ENCODE measurements around the gene PDCD7. TPM values are rescaled to one million over a fixed set of nuclear protein-coding genes. Genes with fewer than 3 reads are reported as not detected.
"Not testable (repeated sequence)": the region's sequence is repeated elsewhere in the genome, so short reads cannot be mapped to it uniquely, and the experiment has no call there.

Gene PDCD7
- total RNA-seq, 1 donor from 2014 or later = 19.7 TPM

DNA sequence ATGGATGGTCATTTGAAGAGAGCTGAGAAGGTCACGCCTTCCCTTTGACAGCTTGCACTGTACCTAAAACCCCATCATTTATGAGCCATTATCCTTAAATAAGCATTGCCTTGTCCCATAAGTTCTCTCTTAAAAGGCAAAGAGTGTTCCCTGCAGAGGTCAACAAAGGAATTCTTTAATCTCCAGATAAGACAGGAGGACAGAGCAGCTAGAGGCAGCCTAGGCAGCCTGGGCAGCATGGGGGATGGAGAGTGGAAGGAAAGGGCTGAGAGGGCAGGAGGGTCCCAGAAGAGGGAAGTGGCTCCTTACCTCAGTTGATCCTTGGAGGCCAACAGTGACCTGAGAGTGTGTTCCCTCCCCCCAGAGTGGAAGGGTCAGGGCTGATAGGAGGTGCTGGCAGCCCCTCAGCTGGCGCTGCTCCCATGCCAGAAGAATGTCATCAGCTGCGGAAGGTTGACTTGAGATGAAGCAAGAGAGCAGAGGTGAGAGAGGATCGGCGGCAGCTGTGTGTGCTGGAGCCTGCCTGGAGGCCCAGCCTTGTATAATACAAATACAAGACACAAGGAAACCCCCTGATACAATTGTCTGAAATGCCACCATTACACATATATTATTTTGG lies 44.3 kb downstream of the PDCD7 start:
- no peak for DNase-seq

DNA sequence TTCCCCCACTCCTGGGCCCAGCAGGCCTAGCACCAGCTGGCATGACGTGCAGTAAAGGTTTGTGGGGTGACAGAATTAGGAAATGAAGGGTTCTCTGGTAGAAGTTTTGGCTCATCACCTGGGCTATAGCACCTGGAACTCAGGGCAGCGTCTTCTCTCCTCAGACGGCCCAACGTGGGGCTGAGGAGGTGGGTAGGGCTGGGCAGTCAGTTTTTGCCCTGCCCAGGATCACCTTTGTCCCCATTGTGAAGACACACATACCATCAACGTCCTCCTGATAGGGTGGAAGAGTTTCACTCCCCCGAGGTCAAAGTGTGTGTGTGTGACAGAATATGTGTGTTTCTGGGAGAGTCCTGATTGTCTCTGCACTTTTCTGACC lies 45.0 kb downstream of the PDCD7 start:
- DNase-seq = no peak

DNA sequence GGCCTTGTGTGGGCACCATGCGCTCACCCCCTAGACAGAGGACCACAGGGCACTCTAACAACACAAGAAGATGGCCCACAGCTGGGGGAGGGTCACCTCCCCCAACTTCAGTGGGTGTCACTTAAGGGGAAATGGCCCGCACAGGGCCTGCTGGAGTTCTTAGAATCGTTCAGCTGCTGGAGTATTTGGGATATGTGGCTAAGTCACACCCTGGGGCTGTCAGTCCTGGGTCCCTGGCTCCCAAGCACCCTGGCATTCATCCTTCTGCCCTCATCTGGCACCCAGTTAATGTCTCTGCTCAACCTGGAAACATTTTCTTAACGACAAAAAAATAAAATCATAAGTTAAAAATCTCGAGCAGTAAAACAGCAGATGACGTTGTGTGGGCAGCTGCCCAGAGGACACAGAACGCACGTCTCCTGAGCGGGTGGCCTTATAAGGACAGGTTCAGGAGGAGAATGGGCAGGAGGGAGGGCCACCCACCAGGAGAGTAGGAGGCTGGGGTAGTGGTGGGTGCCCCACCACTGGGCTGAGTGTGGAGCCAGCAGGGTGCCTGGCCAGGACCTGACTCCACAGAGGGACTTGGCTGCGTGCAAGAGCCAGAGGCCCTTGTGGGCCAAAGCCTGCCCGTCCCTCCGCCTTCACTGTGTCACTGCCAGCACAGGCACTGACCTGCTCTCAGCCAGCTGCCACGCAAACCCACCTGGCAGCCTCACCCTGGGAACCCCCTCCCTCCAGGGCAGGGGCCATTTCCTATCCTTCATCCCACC lies 45.5 kb downstream of the PDCD7 start:
- no peak for DNase-seq

DNA sequence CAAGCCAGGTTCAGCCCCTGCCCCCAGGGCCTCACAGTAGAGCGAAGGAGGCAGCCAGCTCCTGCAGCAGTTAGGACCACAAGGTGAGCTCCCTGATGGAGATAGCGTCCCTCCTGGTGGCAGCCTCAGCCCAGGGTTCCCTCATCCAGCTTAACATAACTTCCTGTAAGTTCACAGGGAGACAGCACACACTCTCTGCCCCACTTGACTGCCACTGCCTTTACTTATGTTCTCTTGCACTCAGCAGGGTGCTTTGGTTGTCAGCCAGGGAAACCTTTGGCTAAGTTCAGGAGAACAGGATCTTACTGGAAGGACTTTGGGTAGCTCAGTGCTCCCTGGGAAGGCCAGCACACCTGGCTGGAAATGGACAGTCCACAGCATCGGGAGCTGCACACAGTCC lies 46.2 kb downstream of the PDCD7 start:
- DNase-seq = no peak

DNA sequence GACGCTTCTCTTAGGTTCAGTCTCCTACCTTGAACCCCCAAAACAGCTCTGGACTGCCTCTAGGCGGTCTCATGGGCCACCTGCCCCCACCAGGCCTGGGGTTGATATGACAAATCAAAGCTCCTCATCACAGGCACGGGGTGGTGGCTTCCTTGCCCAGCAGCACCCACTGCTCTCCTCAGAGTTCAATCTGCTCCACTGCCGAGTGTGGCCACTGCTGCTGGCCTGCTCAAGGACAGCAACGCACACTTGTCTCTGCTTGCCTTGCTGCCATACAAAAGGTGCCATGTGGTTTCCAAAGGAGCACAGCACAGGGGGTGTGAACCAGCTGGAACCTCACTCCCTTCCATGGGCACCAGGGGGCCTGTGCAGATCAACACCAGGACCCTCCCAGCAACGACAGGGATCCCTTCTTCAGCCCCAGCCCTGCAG lies 46.9 kb downstream of the PDCD7 start:
- DNase-seq = no peak

DNA sequence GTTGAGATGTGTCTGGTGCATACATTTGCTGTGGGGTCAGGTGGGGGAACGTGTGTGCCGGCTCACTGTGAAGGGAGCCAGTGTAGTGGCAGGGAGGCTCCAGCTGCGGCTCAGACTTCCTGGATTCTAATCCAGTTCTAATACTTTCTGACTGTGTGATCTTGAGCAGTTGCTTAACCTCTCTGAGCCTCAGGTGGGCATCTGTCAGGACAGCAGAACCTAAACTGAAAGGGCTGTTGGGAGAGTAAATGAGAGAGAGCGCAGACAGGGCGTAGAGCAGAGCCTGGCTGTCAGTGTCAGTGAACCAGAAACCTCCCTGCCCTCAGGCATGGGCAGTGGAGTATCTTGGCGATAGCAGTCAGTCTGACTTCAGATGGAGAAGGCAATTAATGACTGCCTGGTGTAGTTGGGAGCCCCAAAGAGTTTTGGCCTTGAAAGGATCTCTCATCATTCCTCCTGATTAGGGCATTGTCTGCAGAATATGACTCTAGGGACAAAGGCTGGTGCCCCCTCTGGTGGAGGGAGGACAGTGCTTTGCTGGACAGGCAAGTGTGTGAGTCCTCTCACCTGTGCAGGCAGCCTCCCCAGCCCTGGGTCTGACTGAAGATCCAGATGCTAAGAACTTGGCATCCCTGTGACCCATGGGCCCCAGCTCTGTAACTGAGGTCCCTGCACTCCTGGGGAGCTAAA lies 47.5 kb downstream of the PDCD7 start:
- no peak for DNase-seq

DNA sequence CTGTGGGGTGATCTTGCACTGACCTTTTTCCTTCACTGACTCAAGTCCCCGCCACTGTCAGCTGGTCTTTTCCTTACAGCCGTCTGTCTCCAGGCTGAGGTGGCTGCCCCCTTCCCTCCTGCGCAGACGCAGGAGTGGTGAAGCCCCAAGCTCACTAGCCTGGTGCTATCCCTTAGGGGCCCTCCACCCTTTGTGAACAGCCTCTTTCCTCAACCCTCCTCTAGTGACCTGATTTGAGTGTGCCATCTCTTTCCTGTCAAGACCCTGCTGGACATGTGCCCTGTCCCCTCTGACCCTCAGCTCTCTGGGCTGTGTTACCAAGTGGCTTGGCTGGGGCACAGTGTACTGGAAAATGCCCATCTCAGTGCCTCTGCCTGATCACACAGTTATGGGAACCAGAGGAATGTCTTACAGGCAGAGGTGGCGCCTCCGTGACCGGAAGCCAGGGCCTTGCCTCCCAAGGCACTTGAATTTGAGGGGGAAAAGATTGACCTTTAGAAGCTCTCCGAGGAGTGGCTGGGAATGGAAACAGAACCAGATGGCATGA lies 48.3 kb downstream of the PDCD7 start:
- no peak for DNase-seq

DNA sequence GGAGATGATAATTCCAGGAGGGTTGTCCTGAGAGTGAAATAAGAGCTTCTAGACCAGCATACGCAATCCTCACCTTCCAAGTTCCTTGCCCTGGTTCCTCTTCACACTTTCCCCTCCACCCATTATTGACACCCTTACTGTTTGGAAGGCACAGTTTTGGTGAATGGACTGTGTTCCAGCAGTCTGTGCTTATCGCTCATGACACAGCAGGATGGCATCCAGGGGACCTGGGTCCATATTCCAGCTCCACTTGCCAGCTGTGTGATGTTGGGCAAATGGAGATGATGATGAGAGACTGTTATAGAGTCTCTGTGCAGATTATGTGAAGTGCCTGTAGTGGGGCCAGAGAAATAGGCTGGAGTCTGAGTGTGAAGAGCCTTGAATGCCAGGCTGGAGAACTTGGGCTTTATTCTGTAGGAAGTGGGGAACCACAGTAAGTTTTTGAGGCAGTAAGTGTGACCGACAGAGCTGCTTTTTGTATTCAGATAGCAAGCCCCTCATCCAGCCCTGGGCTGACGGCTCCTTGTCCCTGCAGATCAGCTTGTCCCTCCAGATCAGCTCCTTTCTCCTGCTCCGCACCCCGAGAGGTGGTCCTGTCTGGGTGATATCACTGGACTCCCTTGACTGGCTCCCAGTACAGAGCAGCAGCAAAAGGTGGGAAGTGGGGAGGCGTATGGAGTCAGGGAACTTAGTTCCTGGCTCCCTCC lies 49.0 kb downstream of the PDCD7 start:
- DNase-seq = no peak

DNA sequence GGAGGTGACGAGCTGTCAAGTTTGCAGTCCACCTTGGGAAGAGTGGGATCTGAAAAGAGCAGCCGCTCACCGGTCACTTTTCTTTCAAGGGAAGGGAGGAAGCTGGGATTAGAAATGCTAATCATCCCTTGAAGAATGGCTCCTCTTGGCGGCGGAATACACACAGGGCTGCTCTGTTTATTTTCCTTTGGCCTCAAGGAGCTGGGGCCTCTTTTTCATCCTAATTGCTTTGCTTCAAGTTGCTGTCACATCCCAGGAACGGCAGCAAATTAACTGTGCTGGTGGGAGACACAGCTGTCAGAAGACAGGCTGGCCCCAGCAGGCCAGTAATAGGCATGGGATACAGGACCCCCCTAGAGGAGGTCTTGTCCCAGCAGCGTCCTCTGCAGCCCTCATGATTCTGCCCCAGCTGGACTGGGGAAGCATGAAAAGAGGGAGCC lies 50.3 kb downstream of the PDCD7 start:
- no peak for DNase-seq

DNA sequence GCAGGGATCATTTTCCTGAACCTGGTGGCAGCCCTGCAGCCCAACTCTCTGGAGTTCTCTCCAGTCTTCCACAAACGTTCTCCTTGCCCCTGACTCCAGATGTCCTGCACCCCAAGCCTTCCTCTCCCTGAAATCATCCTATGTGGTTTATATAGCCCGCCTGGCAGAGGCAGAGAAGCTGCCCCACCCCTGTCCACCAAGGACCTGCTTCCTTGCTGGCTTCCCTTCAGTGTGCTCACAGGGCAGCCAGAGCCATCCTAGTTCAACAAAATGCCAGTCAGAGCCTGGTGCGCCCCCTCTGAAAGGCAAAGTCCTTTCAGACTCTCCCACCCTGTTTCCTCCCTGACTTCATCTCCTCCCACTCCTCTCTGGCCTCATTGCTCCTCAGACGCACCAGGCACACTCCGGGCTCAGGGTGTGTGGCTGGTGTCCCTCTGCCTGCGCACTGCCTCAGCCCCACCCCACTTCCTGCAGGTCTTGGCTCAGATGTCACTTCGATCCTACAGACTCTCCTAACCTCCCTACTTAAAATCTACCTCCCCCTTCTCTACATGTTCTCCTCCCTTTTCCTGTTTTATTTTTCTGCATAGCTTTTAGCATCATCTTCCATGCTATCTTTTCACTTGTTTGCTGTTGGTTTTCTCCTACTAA lies 51.2 kb downstream of the PDCD7 start:
- no peak for DNase-seq

DNA sequence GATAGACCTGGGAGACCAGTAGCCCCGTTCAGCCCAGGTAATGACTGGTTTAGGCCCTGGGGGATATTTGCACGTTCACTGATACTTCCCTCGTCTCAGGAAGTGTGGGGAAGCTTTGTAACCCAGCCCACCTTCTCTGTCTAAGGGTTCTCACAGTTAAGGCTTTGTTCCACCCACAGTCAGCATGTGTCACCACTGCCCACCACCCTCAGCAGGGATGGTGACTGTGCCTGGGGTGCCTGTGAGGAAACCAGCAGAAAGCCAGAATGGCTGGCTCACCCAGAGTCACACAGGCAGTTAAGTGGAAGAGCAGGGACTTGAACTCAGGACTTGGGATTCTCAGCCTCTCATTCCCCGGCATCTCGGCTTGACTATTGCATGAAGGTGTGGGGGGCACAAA lies 51.9 kb downstream of the PDCD7 start:
- DNase-seq = no peak

DNA sequence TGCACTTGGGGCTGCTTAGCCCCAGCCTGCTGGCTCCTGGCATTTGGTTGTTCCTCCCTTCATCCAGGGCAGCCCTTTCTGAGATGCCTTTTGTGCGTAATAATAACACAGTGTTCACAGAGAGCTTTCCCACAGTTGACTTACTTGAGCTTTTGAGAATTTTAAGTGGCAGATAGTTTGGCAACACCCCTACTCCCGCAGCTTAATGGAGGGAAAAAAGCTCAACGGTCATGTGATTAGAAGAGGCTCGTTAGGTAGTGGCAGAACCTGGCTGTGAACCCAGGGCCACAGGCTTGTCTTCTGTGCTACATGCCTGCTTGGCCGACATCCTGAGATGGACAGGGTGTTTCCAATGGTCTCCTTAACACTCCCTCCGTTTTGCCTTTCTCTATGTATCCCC lies 52.3 kb downstream of the PDCD7 start:
- DNase-seq = no peak

DNA sequence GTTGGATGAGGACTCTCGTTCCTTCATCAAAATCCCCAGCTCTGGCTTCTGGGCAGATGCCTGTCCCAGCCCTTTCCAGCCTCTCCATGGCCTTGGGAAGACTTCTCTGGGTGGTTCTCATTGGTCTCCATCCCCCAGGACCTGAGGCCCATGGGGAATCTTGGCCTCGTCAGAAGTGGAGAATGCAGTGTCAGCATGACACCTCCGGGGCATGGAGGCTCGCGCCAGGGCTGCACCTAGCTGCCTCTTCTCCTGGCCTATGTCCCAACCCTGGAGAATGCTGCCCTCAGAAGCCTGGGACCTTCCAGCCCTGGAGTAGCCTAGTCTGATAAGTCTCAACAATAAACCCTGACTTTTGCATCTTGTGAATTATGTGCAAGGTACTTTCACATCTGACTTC lies 54.0 kb downstream of the PDCD7 start:
- no peak for DNase-seq

DNA sequence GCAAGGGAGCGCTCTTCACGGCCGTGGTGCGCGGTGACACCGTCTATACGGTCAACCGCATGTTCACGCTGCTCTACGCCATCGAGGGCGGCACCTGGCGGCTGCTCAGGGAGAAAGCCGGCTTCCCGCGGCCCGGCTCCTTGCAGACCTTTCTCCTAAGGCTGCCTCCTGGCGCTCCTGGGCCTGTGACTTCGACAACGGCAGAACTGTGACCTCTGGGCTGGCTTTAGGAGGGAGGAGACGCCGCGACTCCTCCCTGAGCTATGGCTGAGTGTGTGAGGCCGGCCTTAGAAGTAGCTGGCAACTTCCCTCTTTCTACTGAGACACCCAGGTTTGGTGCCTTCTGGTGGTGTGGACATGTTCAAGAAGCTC lies 55.6 kb downstream of the PDCD7 start:
- DNase-seq = no peak

DNA sequence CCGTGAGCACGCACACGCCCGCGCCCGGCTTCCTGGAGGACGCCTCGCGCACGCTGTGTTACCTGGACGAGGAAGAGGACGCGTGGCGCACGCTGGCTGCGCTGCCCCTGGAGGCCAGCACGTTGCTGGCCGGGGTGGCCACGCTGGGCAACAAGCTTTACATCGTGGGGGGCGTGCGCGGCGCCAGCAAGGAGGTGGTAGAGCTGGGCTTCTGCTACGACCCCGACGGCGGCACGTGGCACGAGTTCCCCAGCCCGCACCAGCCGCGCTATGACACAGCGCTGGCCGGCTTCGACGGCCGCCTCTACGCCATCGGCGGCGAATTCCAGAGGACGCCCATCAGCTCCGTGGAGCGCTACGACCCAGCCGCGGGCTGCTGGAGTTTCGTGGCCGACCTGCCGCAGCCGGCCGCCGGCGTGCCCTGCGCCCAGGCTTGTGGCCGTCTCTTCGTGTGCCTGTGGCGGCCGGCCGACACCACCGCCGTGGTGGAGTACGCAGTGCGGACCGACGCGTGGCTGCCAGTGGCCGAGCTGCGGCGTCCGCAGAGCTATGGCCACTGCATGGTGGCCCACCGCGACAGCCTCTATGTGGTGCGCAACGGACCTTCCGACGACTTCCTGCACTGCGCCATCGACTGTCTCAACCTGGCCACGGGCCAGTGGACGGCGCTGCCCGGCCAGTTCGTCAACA lies 56.2 kb downstream of the PDCD7 start:
- DNase-seq = no peak

DNA sequence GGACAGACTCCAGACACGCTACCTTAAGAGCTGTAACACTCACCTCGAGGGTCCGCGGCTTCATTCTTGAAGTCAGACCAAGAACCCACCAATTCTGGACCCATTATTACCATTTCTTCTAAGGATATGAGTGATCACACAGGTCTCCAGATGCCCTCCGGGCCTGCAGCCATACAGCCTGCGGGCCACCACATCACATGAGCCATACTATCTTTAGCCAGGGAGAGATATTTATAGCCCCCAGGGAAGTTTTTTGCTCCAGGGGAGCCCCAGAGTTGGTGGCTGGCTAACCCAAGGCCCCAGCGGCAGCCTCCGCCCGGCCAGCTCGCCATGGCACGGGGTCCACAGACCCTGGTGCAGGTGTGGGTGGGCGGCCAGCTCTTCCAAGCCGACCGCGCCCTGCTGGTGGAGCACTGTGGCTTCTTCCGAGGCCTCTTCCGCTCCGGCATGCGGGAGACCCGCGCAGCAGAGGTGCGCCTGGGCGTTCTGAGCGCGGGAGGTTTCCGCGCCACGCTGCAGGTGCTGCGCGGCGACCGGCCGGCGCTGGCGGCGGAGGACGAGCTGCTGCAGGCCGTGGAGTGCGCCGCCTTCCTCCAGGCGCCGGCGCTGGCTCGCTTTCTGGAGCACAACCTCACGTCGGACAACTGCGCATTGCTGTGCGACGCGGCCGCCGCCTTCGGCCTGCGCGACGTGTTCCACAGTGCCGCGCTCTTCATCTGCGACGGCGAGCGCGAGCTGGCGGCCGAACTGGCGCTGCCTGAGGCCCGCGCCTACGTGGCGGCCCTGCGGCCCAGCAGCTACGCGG lies 56.9 kb downstream of the PDCD7 start, which contains the start of gene KBTBD13:
Gene KBTBD13 (plus strand): TSS at position 261 of the 805 bp plus-strand sequence. CDS start 70 bp downstream, at position 331.
- no peak for DNase-seq

DNA sequence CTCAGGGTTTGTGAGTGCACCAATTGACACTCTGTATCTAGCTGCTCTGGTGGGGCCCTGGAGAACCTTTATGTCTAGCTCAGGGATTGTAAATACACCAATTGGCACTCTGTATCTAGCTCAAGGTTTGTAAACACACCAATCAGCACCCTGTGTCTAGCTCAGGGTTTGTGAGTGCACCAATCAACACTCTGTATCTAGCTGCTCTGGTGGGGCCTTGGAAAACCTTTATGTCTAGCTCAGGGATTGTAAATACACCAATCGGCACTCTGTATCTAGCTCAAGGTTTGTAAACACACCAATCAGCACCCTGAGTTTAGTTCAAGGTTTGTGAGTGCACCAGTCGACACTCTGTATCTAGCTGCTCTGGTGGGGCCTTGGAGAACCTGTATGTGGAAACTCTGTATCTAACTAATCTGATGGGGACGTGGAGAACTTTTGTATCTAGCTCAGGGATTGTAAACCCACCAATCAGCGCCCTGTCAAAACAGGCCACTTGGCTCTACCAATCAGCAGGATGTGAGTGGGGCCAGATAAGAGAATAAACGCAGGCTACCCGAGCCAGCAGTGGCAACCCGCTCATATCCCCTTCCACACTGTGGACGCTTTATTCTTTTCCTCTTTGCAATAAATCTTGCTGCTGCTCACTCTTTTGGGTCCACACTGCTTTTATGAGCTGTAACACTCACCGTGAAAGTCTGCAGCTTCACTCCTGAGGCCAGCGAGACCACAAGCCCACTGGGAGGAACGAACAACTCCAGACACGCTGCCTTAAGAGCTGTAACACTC lies 57.8 kb downstream of the PDCD7 start:
- DNase-seq = not testable (repeated sequence)

DNA sequence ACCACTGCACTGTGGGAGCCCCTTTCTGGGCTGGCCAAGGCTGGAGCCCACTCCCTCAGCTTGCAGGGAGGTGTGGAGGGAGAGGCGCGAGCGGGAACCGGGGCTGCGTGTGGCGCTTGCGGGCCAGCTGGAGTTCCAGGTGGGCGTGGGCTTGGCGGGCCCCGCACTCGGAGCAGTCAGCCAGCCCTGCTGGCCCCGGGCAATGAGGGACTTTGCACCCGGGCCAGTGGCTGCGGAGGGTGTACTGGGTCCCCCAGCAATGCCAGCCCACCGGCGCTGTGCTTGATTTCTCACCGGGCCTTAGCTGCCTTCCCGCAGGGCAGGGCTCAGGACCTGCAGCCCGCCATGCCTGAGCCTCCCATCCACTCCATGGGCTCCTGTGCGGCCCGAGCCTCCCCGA lies 58.7 kb downstream of the PDCD7 start:
- DNase-seq = not testable (repeated sequence)

DNA sequence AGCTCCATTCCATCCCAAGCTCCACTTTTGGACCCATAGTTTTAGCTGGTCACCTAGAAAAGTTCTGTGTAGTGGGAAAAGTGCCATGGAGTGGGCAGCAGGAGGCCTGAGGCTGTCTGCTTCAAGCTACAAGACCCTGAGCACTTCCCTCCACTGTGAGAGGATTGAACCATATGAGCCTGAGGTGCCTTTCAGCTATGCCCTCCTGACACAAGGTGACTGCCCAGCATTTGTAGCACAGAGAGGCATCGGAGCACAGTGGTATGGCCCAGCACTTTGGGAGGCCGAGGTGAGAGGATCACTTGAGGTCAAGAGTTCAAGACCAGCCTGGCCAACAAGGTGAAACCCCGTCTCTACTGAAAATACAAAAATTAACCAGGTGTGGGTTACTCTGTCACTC lies 61.0 kb downstream of the PDCD7 start:
- no peak for DNase-seq

DNA sequence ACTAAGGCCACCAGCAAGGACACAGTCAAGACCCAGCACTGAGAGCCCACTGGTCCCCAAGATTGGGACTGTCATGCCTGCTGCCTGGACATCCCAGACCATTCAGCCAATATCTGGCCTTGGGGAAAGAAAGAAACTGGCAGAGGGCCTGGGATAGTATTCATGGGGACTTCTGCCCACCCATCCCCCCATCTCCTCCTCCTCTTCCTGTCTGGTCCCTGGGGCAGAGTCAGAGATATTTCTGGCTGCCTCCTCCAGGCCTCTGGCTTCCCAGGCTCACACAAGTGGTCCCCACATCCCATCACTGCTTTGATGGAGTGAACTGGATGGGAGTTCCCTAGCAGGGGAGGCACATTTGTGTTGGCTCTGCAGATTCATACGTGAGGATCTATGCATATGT lies 61.6 kb downstream of the PDCD7 start:
- no peak for DNase-seq

Data from occipital lobe (tissue), 2 donors.